A673 (cell line): ENCODE measurements around the gene ABHD1. TPM values are rescaled to one million over a fixed set of nuclear protein-coding genes. Genes with fewer than 3 reads are reported as not detected.

ENCODE experiments used
- BruUV-seq: library from RNA; stranded (reverse); fragments of 400-500 nt; replicated peaks from 2 replicates; lab custom pipeline; 2021; lab: Mats Ljungman, UMichigan
- CTCF ChIA-PET: fragments of 300-600 bp; sonication (Branson Sonifier 250); formaldehyde crosslinking; loops from one replicate; lab custom pipeline; 2022; ENCODE audit warnings: antibody characterized with exemption; lab: Charles Lee
- POLR2A ChIA-PET: fragments of 300-600 bp; sonication (Branson Sonifier 250); formaldehyde crosslinking; loops from one replicate; lab custom pipeline; 2022; ENCODE audit warnings: antibody characterized with exemption; ENCODE audit not compliant: low non-redundant PET; lab: Charles Lee
- DNase-seq: peaks from one replicate; pipeline ENCODE4 v3.0.0-alpha.2; 2015; ENCODE audit warnings: low spot score
- H3K27ac ChIP-seq: fragments of 200-600 bp; sonication (generic); 2 replicates; pipeline ENCODE4 v1.5.1; 2016; ENCODE audit warnings: mixed run types, low read depth, mild to moderate bottlenecking, mixed read lengths, antibody characterized with exemption, low read length; ENCODE audit not compliant: poor library complexity, severe bottlenecking
- H3K27me3 ChIP-seq: fragments of 200-600 bp; sonication (generic); replicated peaks from 2 replicates; pipeline ENCODE4 v1.6.1; 2017; ENCODE audit warnings: mixed run types, low read depth, mild to moderate bottlenecking, mixed read lengths, antibody characterized with exemption, low read length; ENCODE audit not compliant: insufficient read depth, poor library complexity
- H3K36me3 ChIP-seq: fragments of 200-600 bp; sonication (generic); 2 replicates; pipeline ENCODE4 v1.6.1; 2016; ENCODE audit warnings: mixed run types, mild to moderate bottlenecking, mixed read lengths, antibody characterized with exemption, low read length; ENCODE audit not compliant: insufficient read depth, poor library complexity, severe bottlenecking
- H3K4me1 ChIP-seq: fragments of 200-600 bp; sonication (generic); 2 replicates; pipeline ENCODE4 v1.6.1; 2017; ENCODE audit warnings: mixed run types, mild to moderate bottlenecking, mixed read lengths, antibody characterized with exemption, low read length; ENCODE audit not compliant: insufficient read depth, poor library complexity, severe bottlenecking
- H3K4me3 ChIP-seq: fragments of 200-600 bp; sonication (generic); 2 replicates; pipeline ENCODE4 v1.5.1; 2016; ENCODE audit warnings: low read depth, mixed run types, mild to moderate bottlenecking, mixed read lengths, low read length; ENCODE audit not compliant: poor library complexity, severe bottlenecking
- H3K9me3 ChIP-seq: fragments of 200-600 bp; sonication (generic); 2 replicates; pipeline ENCODE4 v1.6.1; 2016; ENCODE audit warnings: mixed run types, low read depth, mild to moderate bottlenecking, mixed read lengths, antibody characterized with exemption, low read length; ENCODE audit not compliant: poor library complexity, severe bottlenecking
- CTCF ChIP-seq: fragments of 300-800, 200-600 bp; sonication (generic); conservative IDR thresholded peaks from 2 replicates; pipeline ENCODE4 v1.5.1; 2017; ENCODE audit warnings: low read depth, mild to moderate bottlenecking, antibody characterized with exemption, low read length, moderate library complexity, mixed read lengths
- EZH2 ChIP-seq: fragments of 200-600 bp; sonication (generic); IDR thresholded peaks from 2 replicates; pipeline ENCODE4 v1.6.1; 2017; ENCODE audit warnings: borderline replicate concordance, low read depth, mild to moderate bottlenecking, mixed read lengths, antibody characterized with exemption, low read length; ENCODE audit not compliant: poor library complexity, severe bottlenecking
- intact Hi-C: fragments of 100-400 bp; cut with micrococcal nuclease; formaldehyde crosslinking; loops from one replicate; pipeline ENCODE4 v1.10.0; 2022; ENCODE audit not compliant: unreplicated experiment
- total RNA-seq: library from RNA; stranded (reverse); gene quantifications from 2 replicates; pipeline ENCODE4 v1.2.3, GENCODE V29; 2021

Gene ABHD1
- total RNA-seq, 1 experiment from 2014 or later, result not detected

- no peak for TF ChIP-seq EZH2
- no peak for TF ChIP-seq CTCF
- BruUV-seq, result no TSS peak
- H3K4me3 ChIP-seq, result no peak overlapping the region
- peaks cover 28% of the 10 kb centered on the region for H3K4me1 ChIP-seq
- no peaks in the 10 kb centered on the region for H3K9me3 ChIP-seq
- H3K27ac ChIP-seq, result no peak overlapping the region
- POLR2A ChIA-PET, result no interaction called here
- no peaks in the 10 kb centered on the region for H3K36me3 ChIP-seq
- intact Hi-C loops, result no loop called here
- DNase-seq, result no peak
- CTCF ChIA-PET, result no interaction called here
- H3K27me3 ChIP-seq, result peaks cover 11% of the 10 kb centered on the region
These were observed 1.7 kb upstream of the ABHD1 start for GRCh38 chr2:27121906-27122305.

- TF ChIP-seq EZH2 (no peak), CTCF (no peak)
- H3K9me3 ChIP-seq, result no peaks in the 10 kb centered on the region
- no TSS peak for BruUV-seq
- POLR2A ChIA-PET, result no interaction called here
- H3K36me3 ChIP-seq, result no peaks in the 10 kb centered on the region
- no peak for DNase-seq
- peaks cover 11% of the 10 kb centered on the region for H3K27me3 ChIP-seq
- intact Hi-C loops, result no loop called here
- no peak overlapping the region for H3K4me3 ChIP-seq
- H3K4me1 ChIP-seq, result peaks cover 28% of the 10 kb centered on the region
- no peak overlapping the region for H3K27ac ChIP-seq
- CTCF ChIA-PET, result no interaction called here
These were observed 824 bp upstream of the ABHD1 start for GRCh38 chr2:27122791-27123190.

- no TSS peak for BruUV-seq
- ChIA-PET POLR2A (no interaction called here), CTCF (interaction anchor here (0.6 to 0.7 kb wide), 2 partner anchors 33 to 197 kb away, joined by 4 to 6 read pairs; no protein-coding TSS in a partner anchor)
- TF ChIP-seq CTCF (no peak), EZH2 (no peak)
- Histone ChIP-seq H3K27me3 (peaks cover 11% of the 10 kb centered on the region), H3K27ac (no peak overlapping the region), H3K9me3 (no peaks in the 10 kb centered on the region), H3K36me3 (no peaks in the 10 kb centered on the region), H3K4me1 (peaks cover 23% of the 10 kb centered on the region), H3K4me3 (no peak overlapping the region)
- peak; percentile 90 for DNase-seq
- intact Hi-C loops, result no loop called here
These were observed 1.5 kb downstream of the ABHD1 start for GRCh38 chr2:27125104-27125503.
